Kidney epithelial cell (primary cell): Measurements from ENCODE around the gene MITF. TPM values are rescaled to one million over a fixed set of nuclear protein-coding genes. Genes with fewer than 3 reads are reported as not detected.

Experiments used
- DNase-seq: peaks from one replicate; pipeline ENCODE4 v3.0.0-alpha.2; 2010; ENCODE audit warnings: low read depth
- H3K27me3 ChIP-seq: 2 replicates; pipeline ENCODE4 v1.6.0; 2011; ENCODE audit warnings: low read length; ENCODE audit not compliant: control insufficient read depth, insufficient read depth
- H3K36me3 ChIP-seq: 2 replicates; pipeline ENCODE4 v1.5.1; 2011; ENCODE audit warnings: low read length; ENCODE audit not compliant: control insufficient read depth, insufficient read depth
- H3K4me3 ChIP-seq: 2 replicates; pipeline ENCODE4 v1.5.1; 2011; ENCODE audit warnings: low read depth, mild to moderate bottlenecking, control low read depth, low read length
- total RNA-seq: library from RNA; depleted of rRNA; stranded (reverse); fragments of >200 nt; gene quantifications from 2 replicates; pipeline ENCODE4 v1.2.3, GENCODE V29; 2015
- TF ChIP-seq, protein P1 (sequence below): IDR thresholded peaks from 2 replicates; pipeline ENCODE4 v1.5.1; 2011; ENCODE audit warnings: mild to moderate bottlenecking, moderate library complexity, low read length, control low read depth, inconsistent platforms; ENCODE audit not compliant: insufficient read depth, poor library complexity, severe bottlenecking

Gene MITF
- total RNA-seq, 1 donor from 2014 or later: 5.8 TPM

DNA sequence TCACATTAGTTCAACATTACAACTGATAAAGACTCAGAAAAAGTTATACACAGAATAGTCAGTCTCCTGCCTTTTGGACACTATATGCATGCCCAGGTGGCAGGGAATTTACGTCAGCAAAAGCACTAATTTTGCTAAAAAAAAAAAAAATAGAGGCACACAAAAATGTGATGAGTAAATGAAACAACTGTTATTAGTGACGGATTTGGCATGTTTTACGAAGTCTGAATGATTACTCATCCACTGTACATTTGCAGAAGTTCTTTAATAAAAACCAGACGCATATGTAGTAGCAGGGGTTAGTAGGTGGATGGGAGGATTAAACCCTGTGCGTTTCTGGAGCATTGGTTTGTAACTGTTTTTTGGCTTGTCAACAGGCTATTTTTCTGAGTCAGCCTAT lies 99.0 kb downstream of the MITF start:
- Histone ChIP-seq H3K27me3 (no peaks in the 10 kb centered on the region), H3K4me3 (no peak overlapping the region), H3K36me3 (no peaks in the 10 kb centered on the region)
- TF ChIP-seq, protein P1, sequence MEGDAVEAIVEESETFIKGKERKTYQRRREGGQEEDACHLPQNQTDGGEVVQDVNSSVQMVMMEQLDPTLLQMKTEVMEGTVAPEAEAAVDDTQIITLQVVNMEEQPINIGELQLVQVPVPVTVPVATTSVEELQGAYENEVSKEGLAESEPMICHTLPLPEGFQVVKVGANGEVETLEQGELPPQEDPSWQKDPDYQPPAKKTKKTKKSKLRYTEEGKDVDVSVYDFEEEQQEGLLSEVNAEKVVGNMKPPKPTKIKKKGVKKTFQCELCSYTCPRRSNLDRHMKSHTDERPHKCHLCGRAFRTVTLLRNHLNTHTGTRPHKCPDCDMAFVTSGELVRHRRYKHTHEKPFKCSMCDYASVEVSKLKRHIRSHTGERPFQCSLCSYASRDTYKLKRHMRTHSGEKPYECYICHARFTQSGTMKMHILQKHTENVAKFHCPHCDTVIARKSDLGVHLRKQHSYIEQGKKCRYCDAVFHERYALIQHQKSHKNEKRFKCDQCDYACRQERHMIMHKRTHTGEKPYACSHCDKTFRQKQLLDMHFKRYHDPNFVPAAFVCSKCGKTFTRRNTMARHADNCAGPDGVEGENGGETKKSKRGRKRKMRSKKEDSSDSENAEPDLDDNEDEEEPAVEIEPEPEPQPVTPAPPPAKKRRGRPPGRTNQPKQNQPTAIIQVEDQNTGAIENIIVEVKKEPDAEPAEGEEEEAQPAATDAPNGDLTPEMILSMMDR: no peak
- no peak for DNase-seq

DNA sequence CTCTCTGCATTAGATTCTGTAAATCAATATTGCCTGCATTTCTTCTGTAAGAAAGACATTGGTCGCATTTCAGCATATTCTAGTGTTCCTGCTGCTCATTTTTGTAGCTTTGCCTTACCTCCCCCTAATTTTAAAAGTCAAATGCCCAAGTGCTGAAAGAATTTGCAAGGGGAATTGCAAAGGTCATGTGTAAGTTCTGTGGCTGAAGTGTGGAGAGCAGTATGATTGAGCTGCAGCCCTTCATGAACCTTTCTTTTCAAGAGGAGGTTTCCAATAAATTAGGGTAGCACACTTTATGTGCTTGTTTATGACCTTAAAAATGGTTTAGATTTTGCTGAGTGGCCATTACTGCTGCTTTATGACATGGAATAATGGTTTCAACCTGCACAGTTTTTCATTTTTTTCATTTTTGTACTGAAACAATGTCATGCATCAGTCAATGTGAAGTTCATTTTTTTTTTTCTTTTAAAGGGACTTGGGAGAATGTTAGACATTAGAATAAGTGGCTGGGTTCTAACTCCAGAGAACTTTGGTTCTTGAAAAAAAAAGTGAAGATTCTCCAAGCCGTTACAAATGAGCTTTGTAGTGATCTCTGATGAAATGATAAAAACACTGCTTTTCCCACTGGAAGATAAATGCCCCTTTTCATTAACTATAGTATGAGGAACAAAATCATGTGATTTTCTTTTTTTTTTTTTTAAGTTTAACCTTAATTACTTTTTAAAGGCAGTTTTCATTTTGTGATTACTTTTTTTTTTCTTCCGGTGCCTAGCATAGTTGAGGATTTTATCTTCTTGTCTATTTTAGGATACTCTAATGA lies 99.6 kb downstream of the MITF start:
- DNase-seq: no peak
- no peaks in the 10 kb centered on the region for H3K36me3 ChIP-seq
- no peaks in the 10 kb centered on the region for H3K27me3 ChIP-seq
- H3K4me3 ChIP-seq: no peak overlapping the region
- TF ChIP-seq, protein P1: no peak

DNA sequence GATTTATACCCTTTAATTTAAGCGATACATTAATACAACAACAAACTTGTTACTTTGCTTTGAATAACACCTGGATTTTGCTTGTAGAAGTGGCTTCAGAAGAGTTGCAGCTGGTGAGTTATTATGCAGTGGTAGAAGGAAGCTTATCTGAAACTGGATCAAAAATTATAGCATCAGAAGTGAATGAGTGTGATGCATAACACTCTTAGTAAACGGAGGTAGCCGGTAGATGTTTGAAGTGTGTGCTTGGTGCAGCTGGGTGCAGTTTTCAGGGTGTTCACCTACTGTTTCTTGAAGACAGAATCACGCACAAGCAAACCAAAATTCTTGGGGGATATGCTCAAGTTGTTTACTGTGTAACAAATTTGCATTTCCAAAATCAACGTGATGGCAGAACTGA lies 103.1 kb downstream of the MITF start:
- TF ChIP-seq, protein P1: no peak
- DNase-seq: no peak
- Histone ChIP-seq H3K36me3 (no peaks in the 10 kb centered on the region), H3K4me3 (no peak overlapping the region), H3K27me3 (no peaks in the 10 kb centered on the region)

DNA sequence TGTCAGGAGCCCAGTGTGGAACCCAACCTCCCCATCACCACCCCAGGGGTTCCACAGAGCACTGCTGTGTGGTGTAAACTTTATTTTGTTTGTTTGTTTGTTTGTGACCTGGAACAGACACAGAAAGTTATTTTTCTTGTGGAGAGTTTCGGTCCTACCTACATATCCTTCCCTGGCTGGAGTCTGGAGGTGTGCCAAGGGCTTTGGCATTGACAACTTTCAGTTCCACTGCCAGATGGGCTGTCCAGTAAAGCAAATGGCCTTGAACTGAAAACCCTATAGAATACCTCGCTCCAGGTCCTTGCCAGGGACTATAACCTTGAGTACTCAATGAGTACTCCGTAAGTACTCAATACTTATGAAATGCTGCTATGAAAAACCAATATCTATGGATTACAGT lies 103.5 kb downstream of the MITF start:
- DNase-seq: no peak
- no peak overlapping the region for H3K4me3 ChIP-seq
- H3K27me3 ChIP-seq: no peaks in the 10 kb centered on the region
- TF ChIP-seq, protein P1: no peak
- no peaks in the 10 kb centered on the region for H3K36me3 ChIP-seq

DNA sequence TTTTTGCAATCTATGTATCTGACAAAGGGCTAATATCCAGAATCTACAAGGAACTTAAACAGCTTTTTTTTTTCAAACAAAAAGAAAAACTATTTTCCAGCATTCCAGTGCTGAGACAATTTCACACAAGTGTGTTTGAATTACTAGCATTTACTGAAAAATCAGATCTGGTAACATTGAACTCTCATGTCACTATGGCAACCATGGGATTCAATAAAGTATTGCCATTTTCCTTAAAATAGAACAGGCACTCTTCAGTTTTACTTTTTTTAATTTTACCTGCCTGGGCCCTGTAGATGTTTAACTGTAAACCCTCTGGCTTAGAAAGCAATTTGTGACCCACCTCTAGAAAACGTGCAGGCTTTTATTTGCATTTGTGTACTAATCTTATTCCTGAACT lies 105.4 kb downstream of the MITF start:
- Histone ChIP-seq H3K4me3 (no peak overlapping the region), H3K27me3 (no peaks in the 10 kb centered on the region), H3K36me3 (no peaks in the 10 kb centered on the region)
- TF ChIP-seq, protein P1: no peak
- no peak for DNase-seq

DNA sequence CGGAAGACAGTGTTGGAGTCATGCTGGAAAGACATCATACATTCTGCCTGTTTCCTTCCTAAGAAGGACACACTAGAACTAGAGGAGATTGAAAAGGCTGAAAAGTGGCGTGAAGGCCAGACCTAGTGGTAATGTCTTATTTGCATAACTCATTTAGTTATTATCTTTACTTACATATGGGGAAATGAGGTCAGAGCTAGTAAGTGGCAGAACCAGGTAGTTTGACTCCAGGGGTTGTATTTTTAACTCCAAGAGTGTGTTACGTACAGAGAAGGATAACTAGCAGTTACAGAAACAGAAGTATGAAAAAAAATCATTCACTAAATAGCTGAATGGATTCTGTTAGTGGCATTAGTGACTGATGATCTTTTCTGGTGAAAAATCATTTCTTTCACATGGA lies 108.0 kb downstream of the MITF start:
- H3K4me3 ChIP-seq: no peak overlapping the region
- no peak for DNase-seq

More for the DNA sequence above, 108.0 kb downstream of the MITF start:
- Histone ChIP-seq H3K36me3 (no peaks in the 10 kb centered on the region), H3K27me3 (no peaks in the 10 kb centered on the region)
- TF ChIP-seq, protein P1: no peak
